Spinal cord (tissue), 10 donors: ENCODE results near the gene SCGN. TPM values are rescaled to one million over a fixed set of nuclear protein-coding genes. Genes with fewer than 3 reads are reported as not detected.

Source experiments
- DNase-seq, 6 donors: peaks; one replicate each; pipeline versions ENCODE4 v3.0.0 to v3.0.0-alpha.2; 2013 to 2015; ENCODE audit warnings: low spot score in 6 of 6, low read depth in 4 of 6
- H3K27ac ChIP-seq: one replicate; pipeline ENCODE4 v1.5.1; 2013; ENCODE audit warnings: low read depth, low read length, control low read depth
- H3K27me3 ChIP-seq: one replicate; pipeline ENCODE4 v1.6.1; 2013; ENCODE audit warnings: low read length; ENCODE audit not compliant: control insufficient read depth, insufficient read depth
- H3K36me3 ChIP-seq: one replicate; pipeline ENCODE4 v1.6.1; 2013; ENCODE audit warnings: low read length; ENCODE audit not compliant: control insufficient read depth, insufficient read depth
- H3K4me1 ChIP-seq: one replicate; pipeline ENCODE4 v1.6.1; 2013; ENCODE audit warnings: low read length; ENCODE audit not compliant: control insufficient read depth, insufficient read depth
- H3K4me3 ChIP-seq: one replicate; pipeline ENCODE4 v1.5.1; 2013; ENCODE audit warnings: low read depth, low read length, control low read depth
- H3K9me3 ChIP-seq: one replicate; pipeline ENCODE4 v1.6.1; 2013; ENCODE audit warnings: low read length; ENCODE audit not compliant: control insufficient read depth, insufficient read depth
- WGBS: methylation state at CpG from one replicate; pipeline ENCODE4 v1.1.5; 2013; ENCODE audit warnings: missing lambda C conversion rate; ENCODE audit not compliant: insufficient coverage; 5-methylcytosine and 5-hydroxymethylcytosine counted together
- polyA plus RNA-seq, 2 donors: library from polyadenylated mRNA; unstranded; fragments of 120-200 nt; gene quantifications; one replicate each; pipeline ENCODE4 v1.2.1, GENCODE V29; 2013; ENCODE audit not compliant: insufficient read length in 2 of 2
- total RNA-seq, 2 donors: library from RNA; depleted of rRNA in 1 of 2; stranded (reverse); fragments of 120-200 nt in 1 of 2; fragments of >200 nt in 1 of 2; gene quantifications; one replicate each; pipeline versions ENCODE4 v1.2.3 to v1.2.4, GENCODE V29; 2013 to 2014
- donor health status: healthy.

The SCGN gene
- total and polyA plus RNA-seq, 4 donors, result 1.2 to 2.9 (median 2.2) TPM

- DNase-seq, result no peak
- Histone ChIP-seq H3K4me3 (no peak overlapping the region), H3K36me3 (no peaks in the 10 kb centered on the region), H3K9me3 (no peaks in the 10 kb centered on the region), H3K27ac (no peak overlapping the region), H3K4me1 (no peaks in the 10 kb centered on the region), H3K27me3 (no peaks in the 10 kb centered on the region)
- WGBS, result 20% methylated on average over 1 of the region's 4 CpGs
These were observed 7.8 kb downstream of the SCGN start for GRCh38 chr6:25659633-25660368.

- Histone ChIP-seq H3K27me3 (no peaks in the 10 kb centered on the region), H3K4me3 (no peak overlapping the region), H3K4me1 (no peaks in the 10 kb centered on the region), H3K9me3 (no peaks in the 10 kb centered on the region), H3K36me3 (no peaks in the 10 kb centered on the region), H3K27ac (no peak overlapping the region)
- no peak for DNase-seq
These were observed 8.5 kb downstream of the SCGN start for GRCh38 chr6:25660512-25660911.

GRCh38 chr6:25661129-25661779, 9.2 kb downstream of the SCGN start:
- Histone ChIP-seq H3K4me3 (no peak overlapping the region), H3K27ac (no peak overlapping the region), H3K36me3 (no peaks in the 10 kb centered on the region), H3K4me1 (no peaks in the 10 kb centered on the region), H3K9me3 (no peaks in the 10 kb centered on the region), H3K27me3 (no peaks in the 10 kb centered on the region)
- DNase-seq, result no peak
- WGBS, result 100% methylated on average over 1 of the region's 5 CpGs

GRCh38 chr6:25665455-25665854, 13.4 kb downstream of the SCGN start:
- WGBS, result 87% methylated on average over 2 of the region's 4 CpGs
- Histone ChIP-seq H3K27ac (no peak overlapping the region), H3K4me3 (no peak overlapping the region), H3K4me1 (no peaks in the 10 kb centered on the region), H3K27me3 (no peaks in the 10 kb centered on the region), H3K9me3 (no peaks in the 10 kb centered on the region), H3K36me3 (no peaks in the 10 kb centered on the region)
- DNase-seq, result no peak

GRCh38 chr6:25669413-25669812, 17.4 kb downstream of the SCGN start:
- no peak overlapping the region for H3K4me3 ChIP-seq

GRCh38 chr6:25670208-25670607, 18.2 kb downstream of the SCGN start:
- no peaks in the 10 kb centered on the region for H3K36me3 ChIP-seq
- DNase-seq, result no peak
- H3K27me3 ChIP-seq, result no peaks in the 10 kb centered on the region
- no peaks in the 10 kb centered on the region for H3K9me3 ChIP-seq
- no peaks in the 10 kb centered on the region for H3K4me1 ChIP-seq
- H3K27ac ChIP-seq, result no peak overlapping the region
- no CpG with 5 or more reads among the region's 1 CpG for WGBS
- H3K4me3 ChIP-seq, result no peak overlapping the region

More at GRCh38 chr6:25669413-25669812, 17.4 kb downstream of the SCGN start:
- Histone ChIP-seq H3K36me3 (no peaks in the 10 kb centered on the region), H3K9me3 (no peaks in the 10 kb centered on the region), H3K4me1 (no peaks in the 10 kb centered on the region), H3K27me3 (no peaks in the 10 kb centered on the region), H3K27ac (no peak overlapping the region)
- WGBS, result 50% methylated on average over 1 of the region's 5 CpGs
- DNase-seq, result no peak

GRCh38 chr6:25670793-25671513, 18.9 kb downstream of the SCGN start:
- no peak for DNase-seq
- Histone ChIP-seq H3K27me3 (no peaks in the 10 kb centered on the region), H3K4me3 (no peak overlapping the region), H3K36me3 (no peaks in the 10 kb centered on the region), H3K9me3 (no peaks in the 10 kb centered on the region), H3K4me1 (no peaks in the 10 kb centered on the region), H3K27ac (no peak overlapping the region)
- 94% methylated on average over 2 of the region's 7 CpGs for WGBS

- Histone ChIP-seq H3K4me3 (no peak overlapping the region), H3K27ac (no peak overlapping the region), H3K36me3 (no peaks in the 10 kb centered on the region), H3K27me3 (no peaks in the 10 kb centered on the region), H3K9me3 (no peaks in the 10 kb centered on the region), H3K4me1 (no peaks in the 10 kb centered on the region)
- no peak for DNase-seq
- no CpG with 5 or more reads among the region's 1 CpG for WGBS
These were observed 19.6 kb downstream of the SCGN start for GRCh38 chr6:25671652-25672051.

GRCh38 chr6:25675167-25675566, 23.2 kb downstream of the SCGN start:
- H3K27ac ChIP-seq, result no peak overlapping the region
- 72% methylated on average over 4 of the region's 5 CpGs for WGBS
- no peaks in the 10 kb centered on the region for H3K4me1 ChIP-seq
- H3K27me3 ChIP-seq, result no peaks in the 10 kb centered on the region
- H3K9me3 ChIP-seq, result no peaks in the 10 kb centered on the region
- H3K36me3 ChIP-seq, result no peaks in the 10 kb centered on the region
- H3K4me3 ChIP-seq, result no peak overlapping the region
- DNase-seq, result no peak
